K562 (cell line): ENCODE measurements around the gene ZBTB8A.

Source experiments
- BACH1 ChIP-seq: fragments of 200-800 bp; sonication (Bioruptor generic); IDR thresholded peaks from 2 replicates; pipeline ENCODE4 v1.6.1; 2016; ENCODE audit warnings: missing genetic modification characterization, missing compliant biosample characterization
- BRCA1 ChIP-seq, 2 experiments: fragments of 450-650 bp in 1 of 2; sonication (generic) in 1 of 2; formaldehyde crosslinking in 1 of 2; IDR thresholded peaks; 2 replicates each; pipeline versions ENCODE4 v1.5.0 to v1.6.1; 2017 to 2020; ENCODE audit warnings: mild to moderate bottlenecking in 1 of 2, missing genetic modification reagents in 1 of 2
- CTBP1 ChIP-seq: fragments of 450-650 bp; IDR thresholded peaks from 2 replicates; pipeline ENCODE4 v1.6.1; 2016; ENCODE audit warnings: borderline replicate concordance
- JUND ChIP-seq, 2 experiments: IDR thresholded peaks; 2 replicates in 1 of 2; 3 replicates in 1 of 2; pipeline ENCODE4 v1.6.1; 2011; ENCODE audit warnings: borderline replicate concordance in 2 of 2, low read depth in 2 of 2, low read length in 2 of 2, improper control_type of control experiment in 1 of 2, missing biosample characterization in 1 of 2, missing genetic modification characterization in 1 of 2, missing genetic modification reagents in 1 of 2
- MAFG ChIP-seq: fragments of 450-650 bp; conservative IDR thresholded peaks from 2 replicates; pipeline ENCODE4 v1.6.1; 2016; ENCODE audit warnings: missing genetic modification characterization, missing compliant biosample characterization
- MYNN ChIP-seq, 2 experiments: sonication (generic); formaldehyde crosslinking in 1 of 2; IDR thresholded peaks; 2 replicates each; pipeline versions ENCODE4 v1.5.0 to v1.6.1; 2016 to 2020; ENCODE audit warnings: antibody characterized with exemption in 1 of 2, missing genetic modification reagents in 1 of 2
- PCBP2 ChIP-seq: fragments of 200-400 bp; formaldehyde crosslinking; IDR thresholded peaks from 2 replicates; pipeline ENCODE4 v1.6.1; 2018; ENCODE audit warnings: low read length, low read depth, mild to moderate bottlenecking, moderate library complexity; ENCODE audit not compliant: poor library complexity, severe bottlenecking
- POLR2A ChIP-seq: fragments of 450-650 bp; conservative IDR thresholded peaks from 2 replicates; pipeline ENCODE4 v1.6.1; 2016
- POLR2AphosphoS5 ChIP-seq: IDR thresholded peaks from 2 replicates; pipeline ENCODE4 v1.6.1; 2011; ENCODE audit warnings: mild to moderate bottlenecking, low read depth, low read length, moderate library complexity; ENCODE audit not compliant: control insufficient read depth, insufficient read depth
- TAF1 ChIP-seq: IDR thresholded peaks from 2 replicates; pipeline ENCODE4 v1.6.1; 2011; ENCODE audit warnings: mild to moderate bottlenecking, low read length, moderate library complexity; ENCODE audit not compliant: insufficient read depth, control insufficient read depth, severe bottlenecking; ENCODE audit errors: extremely low read depth
- ZNF347 ChIP-seq: fragments of 450-650 bp; formaldehyde crosslinking; IDR thresholded peaks from 2 replicates; pipeline ENCODE4 v1.4.0; 2020; ENCODE audit warnings: low read depth, mild to moderate bottlenecking, moderate library complexity
- TF ChIP-seq, protein P1 (sequence below): sonication (generic); formaldehyde crosslinking; IDR thresholded peaks from 2 replicates; pipeline ENCODE4 v1.5.0; 2020; ENCODE audit warnings: missing genetic modification reagents

DNA sequence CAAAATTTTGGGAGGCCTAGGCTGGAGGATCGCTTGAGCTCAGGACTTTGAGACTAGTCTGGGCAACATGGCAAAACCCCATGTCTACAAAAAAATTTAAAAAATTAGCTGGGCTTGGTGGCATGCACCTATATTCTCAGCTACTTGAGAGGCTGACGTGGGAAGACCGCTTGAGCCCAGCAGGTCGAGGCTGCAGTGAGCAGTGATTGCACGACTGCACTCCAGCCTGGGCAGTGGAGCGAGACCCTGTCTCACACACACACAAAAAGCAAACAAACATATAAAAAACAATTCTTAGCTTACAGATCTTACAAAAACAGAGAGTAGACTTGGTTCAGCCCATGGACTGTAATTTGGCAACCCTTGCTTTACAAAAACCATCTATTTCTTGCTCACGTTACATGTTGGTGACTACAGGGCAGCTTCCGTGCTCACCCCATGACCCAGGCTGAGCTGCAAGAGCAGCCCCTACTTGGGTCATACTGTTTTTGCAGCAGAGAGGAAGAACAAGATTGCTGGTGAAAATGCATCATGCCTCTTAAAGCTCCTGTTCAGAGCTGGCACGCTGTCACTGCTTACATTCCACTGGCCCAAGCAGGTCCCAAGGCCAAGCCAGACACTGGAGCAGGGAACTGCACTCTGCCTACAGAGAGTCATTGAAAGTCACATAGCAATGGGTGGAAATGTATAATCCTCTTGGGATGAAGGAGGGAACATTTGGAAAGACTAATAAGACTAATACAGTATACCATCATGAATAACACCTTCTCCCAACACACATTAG is 13.4 kb upstream of the ZBTB8A start:
- no peak for TF ChIP-seq BRCA1 (IDR thresholded peaks at IDR 0.05)
- no peak for TF ChIP-seq BRCA1 (CRISPR knock-in tag; IDR thresholded peaks at IDR 0.05)
- no peak for TF ChIP-seq POLR2A
- no peak for TF ChIP-seq BACH1
- TF ChIP-seq MYNN (IDR thresholded peaks at IDR 0.05) = no peak
- no peak for TF ChIP-seq MYNN (CRISPR knock-in tag; IDR thresholded peaks at IDR 0.05)
- TF ChIP-seq CTBP1 = no peak
- TF ChIP-seq ZNF347 = no peak
- TF ChIP-seq TAF1 = no peak
- TF ChIP-seq, protein P1, sequence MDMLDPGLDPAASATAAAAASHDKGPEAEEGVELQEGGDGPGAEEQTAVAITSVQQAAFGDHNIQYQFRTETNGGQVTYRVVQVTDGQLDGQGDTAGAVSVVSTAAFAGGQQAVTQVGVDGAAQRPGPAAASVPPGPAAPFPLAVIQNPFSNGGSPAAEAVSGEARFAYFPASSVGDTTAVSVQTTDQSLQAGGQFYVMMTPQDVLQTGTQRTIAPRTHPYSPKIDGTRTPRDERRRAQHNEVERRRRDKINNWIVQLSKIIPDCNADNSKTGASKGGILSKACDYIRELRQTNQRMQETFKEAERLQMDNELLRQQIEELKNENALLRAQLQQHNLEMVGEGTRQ = no peak
- no peak for TF ChIP-seq PCBP2
- TF ChIP-seq MAFG (tag) = no peak
- no peak for TF ChIP-seq JUND (IDR thresholded peaks at IDR 0.05; ENCODE audit: borderline replicate concordance, low read depth, low read length)
- no peak for TF ChIP-seq JUND (tag; IDR thresholded peaks at IDR 0.05; ENCODE audit: borderline replicate concordance, low read depth, low read length)
- TF ChIP-seq POLR2AphosphoS5 = no peak
